Mammary epithelial cell (primary cell): ENCODE measurements around the gene PHGDH.

Experiments used
- EZH2 ChIP-seq: IDR thresholded peaks from 2 replicates; pipeline ENCODE4 v1.6.1; 2012; ENCODE audit warnings: low read length, inconsistent platforms, borderline replicate concordance
- TF ChIP-seq, protein P1 (sequence below), 2 donors: IDR thresholded peaks in 1 of 2; conservative IDR thresholded peaks in 1 of 2; 2 replicates each; pipeline ENCODE4 v1.5.1; 2011 to 2012; ENCODE audit warnings: inconsistent platforms in 2 of 2, low read length in 2 of 2, mild to moderate bottlenecking in 2 of 2, control low read depth in 1 of 2, low read depth in 1 of 2; ENCODE audit not compliant: insufficient read depth in 1 of 2; ENCODE audit errors: extremely low read depth in 1 of 2

DNA sequence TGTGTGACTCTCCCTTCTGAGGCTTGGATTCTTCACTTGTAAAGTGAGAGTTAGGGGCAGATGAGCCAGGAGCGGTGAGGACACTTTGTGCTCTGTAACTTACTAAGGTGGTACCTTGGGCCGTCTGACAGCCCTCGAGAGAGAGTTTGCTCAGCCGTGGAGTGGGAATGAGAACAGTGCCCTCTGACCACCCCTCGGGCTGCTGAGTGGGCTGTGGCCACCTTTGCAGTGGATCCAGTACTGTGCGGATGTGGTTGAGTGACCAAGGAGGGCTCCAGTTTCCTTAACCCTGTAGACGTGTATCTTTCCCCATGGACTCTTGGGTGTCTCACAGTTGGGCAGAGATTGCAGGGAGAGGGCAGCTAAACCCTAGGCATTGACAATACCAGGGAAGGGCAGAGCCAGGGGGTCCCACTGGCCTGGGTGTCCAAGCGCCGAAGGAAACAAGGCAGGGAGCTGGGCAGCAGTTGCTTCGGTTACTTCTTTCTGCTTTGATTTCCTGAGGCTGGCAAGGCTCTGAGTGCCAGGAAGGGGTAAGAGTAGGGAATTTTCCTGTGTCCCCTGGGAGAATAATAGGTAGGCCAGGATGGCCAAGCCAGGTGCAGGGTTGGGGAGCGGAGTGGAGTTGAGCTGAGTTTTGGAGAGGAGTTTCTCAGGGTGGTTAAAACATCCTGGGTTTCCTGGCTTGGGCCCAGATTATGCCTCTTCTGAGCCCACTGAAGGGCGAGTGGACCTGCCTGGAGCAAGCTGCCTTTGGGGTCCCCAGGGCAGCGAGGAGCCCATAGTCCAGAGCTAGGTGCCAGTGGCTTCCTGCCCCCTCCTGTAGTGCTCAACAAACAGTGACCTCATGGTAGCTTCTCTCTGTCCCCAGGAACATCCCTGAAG is 29.4 kb downstream of the PHGDH start:
- TF ChIP-seq, protein P1, sequence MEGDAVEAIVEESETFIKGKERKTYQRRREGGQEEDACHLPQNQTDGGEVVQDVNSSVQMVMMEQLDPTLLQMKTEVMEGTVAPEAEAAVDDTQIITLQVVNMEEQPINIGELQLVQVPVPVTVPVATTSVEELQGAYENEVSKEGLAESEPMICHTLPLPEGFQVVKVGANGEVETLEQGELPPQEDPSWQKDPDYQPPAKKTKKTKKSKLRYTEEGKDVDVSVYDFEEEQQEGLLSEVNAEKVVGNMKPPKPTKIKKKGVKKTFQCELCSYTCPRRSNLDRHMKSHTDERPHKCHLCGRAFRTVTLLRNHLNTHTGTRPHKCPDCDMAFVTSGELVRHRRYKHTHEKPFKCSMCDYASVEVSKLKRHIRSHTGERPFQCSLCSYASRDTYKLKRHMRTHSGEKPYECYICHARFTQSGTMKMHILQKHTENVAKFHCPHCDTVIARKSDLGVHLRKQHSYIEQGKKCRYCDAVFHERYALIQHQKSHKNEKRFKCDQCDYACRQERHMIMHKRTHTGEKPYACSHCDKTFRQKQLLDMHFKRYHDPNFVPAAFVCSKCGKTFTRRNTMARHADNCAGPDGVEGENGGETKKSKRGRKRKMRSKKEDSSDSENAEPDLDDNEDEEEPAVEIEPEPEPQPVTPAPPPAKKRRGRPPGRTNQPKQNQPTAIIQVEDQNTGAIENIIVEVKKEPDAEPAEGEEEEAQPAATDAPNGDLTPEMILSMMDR (conservative IDR thresholded peaks at IDR 0.05 in 1 of 2, IDR thresholded peaks at IDR 0.05 in 1 of 2; ENCODE audit: extremely low read depth in 1 of 2, insufficient read depth in 1 of 2, low read depth in 1 of 2, low read length in 2 of 2) = no peak
- TF ChIP-seq EZH2 = no peak
